Measurements from ENCODE around the gene GPRC5C. TPM values are rescaled to one million over a fixed set of nuclear protein-coding genes. Genes with fewer than 3 reads are reported as not detected.
A peak's percentile ranks its signal among the peaks of the same experiment; 100 is the strongest.

GPRC5C gene
- total and polyA plus RNA-seq, 9 of the 15 experiments (the other 6 are each of a cell fraction or from before 2014, with no cell fraction given): 0.28 to 9.0 (median 4.1) TPM

GRCh38 chr17:74408262-74408661 is 23.6 kb upstream of the GPRC5C start (continued):
- TF ChIP-seq BRF2 (IDR thresholded peaks at IDR 0.05; ENCODE audit: borderline replicate concordance, insufficient read depth, insufficient read length) (no peak), FOS (IDR thresholded peaks at IDR 0.05; ENCODE audit: extremely low read depth, insufficient read length) (no peak), GTF2F1 (IDR thresholded peaks at IDR 0.05; ENCODE audit: low read depth, low read length) (no peak), CC2D1A (IDR thresholded peaks at IDR 0.05) (no peak), E2F8 (IDR thresholded peaks at IDR 0.05; ENCODE audit: low read depth, partially characterized antibody) (no peak), TCF3 (CRISPR knock-in tag; IDR thresholded peaks at IDR 0.05) (no peak), POLR2G (IDR thresholded peaks at IDR 0.05; ENCODE audit: low read depth, low read length) (no peak), DLX4 (CRISPR knock-in tag; IDR thresholded peaks at IDR 0.05) (no peak), ZNF384 (IDR thresholded peaks at IDR 0.05; ENCODE audit: low read depth, low read length) (peak; percentile 99), FUS (optimal IDR thresholded peaks at IDR 0.05; ENCODE audit: low read depth, low read length) (no peak), ZNF3 (CRISPR knock-in tag; IDR thresholded peaks at IDR 0.05) (no peak), HBP1 (CRISPR knock-in tag; IDR thresholded peaks at IDR 0.05) (no peak), ZNF41 (CRISPR knock-in tag; conservative IDR thresholded peaks at IDR 0.05) (no peak), E2F6 (IDR thresholded peaks at IDR 0.05; ENCODE audit: borderline replicate concordance in 1 of 2, extremely low read depth in 1 of 2, insufficient read depth in 1 of 2, insufficient read length in 1 of 2, low read depth in 1 of 2, low read length in 1 of 2, poor library complexity in 1 of 2, severe bottlenecking in 1 of 2) (no peak), ZNF143 (CRISPR knock-in tag; IDR thresholded peaks at IDR 0.05) (peak; percentile 53; the same call in 1 of the 2 replicates), MCM7 (IDR thresholded peaks at IDR 0.05) (no peak), KHSRP (IDR thresholded peaks at IDR 0.05) (no peak)
- TF ChIP-seq, protein P1, sequence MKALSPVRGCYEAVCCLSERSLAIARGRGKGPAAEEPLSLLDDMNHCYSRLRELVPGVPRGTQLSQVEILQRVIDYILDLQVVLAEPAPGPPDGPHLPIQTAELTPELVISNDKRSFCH (CRISPR knock-in tag; IDR thresholded peaks at IDR 0.05): no peak
- TF ChIP-seq, protein P1 (tag; IDR thresholded peaks at IDR 0.05): no peak
- TF ChIP-seq, protein P2, sequence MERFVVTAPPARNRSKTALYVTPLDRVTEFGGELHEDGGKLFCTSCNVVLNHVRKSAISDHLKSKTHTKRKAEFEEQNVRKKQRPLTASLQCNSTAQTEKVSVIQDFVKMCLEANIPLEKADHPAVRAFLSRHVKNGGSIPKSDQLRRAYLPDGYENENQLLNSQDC (CRISPR knock-in tag; IDR thresholded peaks at IDR 0.05): no peak
- TF ChIP-seq, protein P3, sequence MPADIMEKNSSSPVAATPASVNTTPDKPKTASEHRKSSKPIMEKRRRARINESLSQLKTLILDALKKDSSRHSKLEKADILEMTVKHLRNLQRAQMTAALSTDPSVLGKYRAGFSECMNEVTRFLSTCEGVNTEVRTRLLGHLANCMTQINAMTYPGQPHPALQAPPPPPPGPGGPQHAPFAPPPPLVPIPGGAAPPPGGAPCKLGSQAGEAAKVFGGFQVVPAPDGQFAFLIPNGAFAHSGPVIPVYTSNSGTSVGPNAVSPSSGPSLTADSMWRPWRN (IDR thresholded peaks at IDR 0.05; ENCODE audit: low read depth): no peak
